Karpas-422 (cell line): Measurements from ENCODE around the gene DGKD. TPM values are rescaled to one million over a fixed set of nuclear protein-coding genes. Genes with fewer than 3 reads are reported as not detected.
A peak's percentile ranks its signal among the peaks of the same experiment; 100 is the strongest.

Experiments
- DNase-seq: peaks from one replicate; pipeline ENCODE4 v3.0.0-alpha.2; 2015
- H2AFZ ChIP-seq: fragments of 200-600 bp; sonication (generic); 2 replicates; pipeline ENCODE4 v1.6.1; 2014; ENCODE audit warnings: antibody characterized with exemption, low read length, mixed read lengths
- H3K27ac ChIP-seq: fragments of 200-600 bp; sonication (generic); 2 replicates; pipeline ENCODE4 v1.5.1; 2014; ENCODE audit warnings: mild to moderate bottlenecking, low read length, moderate library complexity
- H3K27me3 ChIP-seq: fragments of 200-600 bp; sonication (generic); 2 replicates; pipeline ENCODE4 v1.6.1; 2014; ENCODE audit warnings: low read length, mixed read lengths
- H3K36me3 ChIP-seq: fragments of 200-600 bp; sonication (generic); 2 replicates; pipeline ENCODE4 v1.6.1; 2014; ENCODE audit warnings: low read length, mixed read lengths; ENCODE audit not compliant: insufficient read depth
- H3K4me1 ChIP-seq: fragments of 200-600 bp; sonication (generic); 2 replicates; pipeline ENCODE4 v1.6.1; 2014; ENCODE audit warnings: mild to moderate bottlenecking, low read length, mixed read lengths
- H3K4me2 ChIP-seq: fragments of 200-600 bp; sonication (generic); 2 replicates; pipeline ENCODE4 v1.6.1; 2014; ENCODE audit warnings: low read length, low read depth, mild to moderate bottlenecking; ENCODE audit not compliant: poor library complexity, severe bottlenecking
- H3K4me3 ChIP-seq: fragments of 200-600 bp; sonication (generic); 2 replicates; pipeline ENCODE4 v1.5.1; 2014; ENCODE audit warnings: mild to moderate bottlenecking, antibody characterized with exemption, low read length, mixed read lengths
- H3K79me2 ChIP-seq: fragments of 200-600 bp; sonication (generic); 2 replicates; pipeline ENCODE4 v1.6.1; 2014; ENCODE audit warnings: mild to moderate bottlenecking, low read length, mixed read lengths
- H3K9ac ChIP-seq: fragments of 200-600 bp; sonication (generic); 2 replicates; pipeline ENCODE4 v1.6.0; 2014; ENCODE audit warnings: low read length
- H3K9me2 ChIP-seq: fragments of 200-600 bp; sonication (generic), shearing (Covaris generic); replicated peaks from 2 replicates; pipeline ENCODE4 v1.6.0; 2014; ENCODE audit warnings: mild to moderate bottlenecking, low read length, moderate library complexity; ENCODE audit not compliant: insufficient read depth
- H3K9me3 ChIP-seq: fragments of 300-700, 200-600 bp; sonication (generic); 2 replicates; pipeline ENCODE4 v1.6.1; 2014; ENCODE audit warnings: low read length, mixed read lengths
- H4K20me1 ChIP-seq: fragments of 200-600 bp; sonication (generic); 2 replicates; pipeline ENCODE4 v1.6.1; 2014; ENCODE audit warnings: mild to moderate bottlenecking, antibody characterized with exemption, low read length, low read depth; ENCODE audit not compliant: insufficient read depth
- total RNA-seq: library from RNA; depleted of rRNA; stranded (reverse); fragments of >200 nt; shearing (Covaris generic); gene quantifications from 2 replicates; pipeline ENCODE4 v1.2.3, GENCODE V29; 2014; ENCODE audit warnings: low replicate concordance

Gene DGKD
- total RNA-seq, 1 experiment from 2014 or later, result 10.2 TPM

DNA sequence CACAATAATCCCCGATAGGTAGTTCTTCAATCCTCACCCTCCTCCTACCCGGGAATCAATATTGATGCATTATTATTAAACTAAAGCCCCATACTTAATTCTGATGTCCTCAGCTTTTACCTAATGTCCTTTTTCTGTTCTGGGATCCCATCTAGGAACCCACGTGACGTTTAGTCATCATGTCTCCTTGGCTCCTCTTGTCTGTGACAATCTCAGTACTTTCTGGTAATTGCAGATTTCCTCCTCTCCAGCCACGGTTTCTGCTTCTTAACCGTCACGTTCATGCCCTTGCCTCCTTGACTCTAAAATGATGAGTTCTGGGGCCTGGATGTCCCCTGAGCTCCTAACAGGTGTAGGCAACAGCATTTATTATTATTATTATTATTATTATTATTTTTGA lies 2.9 kb upstream of the DGKD start:
- H3K9ac ChIP-seq, result no peak overlapping the region
- H3K9me3 ChIP-seq, result no peaks in the 10 kb centered on the region
- no peak for DNase-seq
- peaks cover 14% of the 10 kb centered on the region; the same call in 1 of the 2 replicates for H4K20me1 ChIP-seq
- H3K36me3 ChIP-seq, result no peaks in the 10 kb centered on the region
- H3K79me2 ChIP-seq, result no peaks in the 10 kb centered on the region
- no peak overlapping the region for H3K4me2 ChIP-seq
- H3K4me1 ChIP-seq, result peaks cover 33% of the 10 kb centered on the region
- H3K4me3 ChIP-seq, result no peak overlapping the region
- H2AFZ ChIP-seq, result no peak overlapping the region
- no peak overlapping the region for H3K27ac ChIP-seq
- no peaks in the 10 kb centered on the region for H3K9me2 ChIP-seq
- 0 out of 2 replicates have a peak, but pooled peaks cover 3% of the 10 kb centered on the region for H3K27me3 ChIP-seq

DNA sequence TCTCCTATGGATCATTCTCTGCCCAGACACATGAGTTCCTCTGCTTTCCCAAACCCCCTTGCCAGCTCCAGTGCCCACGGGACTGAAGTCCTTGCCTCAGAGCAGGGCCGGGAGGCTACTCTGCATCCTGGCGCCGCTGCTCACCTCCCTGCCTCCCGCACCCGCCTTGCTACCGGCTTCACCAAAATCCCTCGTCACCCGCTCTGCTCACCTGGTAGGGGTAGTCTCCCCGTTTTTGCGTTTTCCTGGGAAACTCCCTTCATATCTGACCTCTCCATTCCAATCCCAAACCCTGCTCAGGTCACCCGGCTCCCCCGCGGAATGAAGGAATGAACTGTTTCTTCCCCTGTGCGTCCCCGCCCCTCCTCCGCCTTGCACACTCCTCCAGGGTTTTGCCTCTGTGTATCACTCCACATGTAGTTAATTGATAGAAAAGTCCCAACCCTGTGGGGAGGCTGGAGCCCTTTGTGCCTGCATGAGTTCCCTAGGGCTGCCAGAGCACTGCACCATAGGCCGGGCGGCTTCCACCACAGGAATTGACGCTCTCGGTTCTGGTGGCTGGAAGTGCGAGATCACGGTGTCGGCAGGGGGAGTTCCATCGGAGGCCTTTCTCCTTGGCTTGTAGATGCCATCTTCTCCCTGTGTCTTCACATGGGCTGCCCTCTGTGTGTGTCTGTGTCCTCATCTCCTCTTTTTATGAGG lies 2.0 kb upstream of the DGKD start:
- H3K9ac ChIP-seq, result no peak overlapping the region
- H3K9me3 ChIP-seq, result no peaks in the 10 kb centered on the region
- H3K4me1 ChIP-seq, result peaks cover 33% of the 10 kb centered on the region
- no peak overlapping the region for H3K4me2 ChIP-seq
- no peak overlapping the region for H3K4me3 ChIP-seq
- H3K79me2 ChIP-seq, result no peaks in the 10 kb centered on the region
- DNase-seq, result no peak
- no peak overlapping the region for H3K27ac ChIP-seq
- peaks cover 22% of the 10 kb centered on the region for H4K20me1 ChIP-seq
- H3K36me3 ChIP-seq, result no peaks in the 10 kb centered on the region
- H2AFZ ChIP-seq, result no peak overlapping the region
- H3K9me2 ChIP-seq, result no peaks in the 10 kb centered on the region
- H3K27me3 ChIP-seq, result 0 out of 2 replicates have a peak, but pooled peaks cover 3% of the 10 kb centered on the region

DNA sequence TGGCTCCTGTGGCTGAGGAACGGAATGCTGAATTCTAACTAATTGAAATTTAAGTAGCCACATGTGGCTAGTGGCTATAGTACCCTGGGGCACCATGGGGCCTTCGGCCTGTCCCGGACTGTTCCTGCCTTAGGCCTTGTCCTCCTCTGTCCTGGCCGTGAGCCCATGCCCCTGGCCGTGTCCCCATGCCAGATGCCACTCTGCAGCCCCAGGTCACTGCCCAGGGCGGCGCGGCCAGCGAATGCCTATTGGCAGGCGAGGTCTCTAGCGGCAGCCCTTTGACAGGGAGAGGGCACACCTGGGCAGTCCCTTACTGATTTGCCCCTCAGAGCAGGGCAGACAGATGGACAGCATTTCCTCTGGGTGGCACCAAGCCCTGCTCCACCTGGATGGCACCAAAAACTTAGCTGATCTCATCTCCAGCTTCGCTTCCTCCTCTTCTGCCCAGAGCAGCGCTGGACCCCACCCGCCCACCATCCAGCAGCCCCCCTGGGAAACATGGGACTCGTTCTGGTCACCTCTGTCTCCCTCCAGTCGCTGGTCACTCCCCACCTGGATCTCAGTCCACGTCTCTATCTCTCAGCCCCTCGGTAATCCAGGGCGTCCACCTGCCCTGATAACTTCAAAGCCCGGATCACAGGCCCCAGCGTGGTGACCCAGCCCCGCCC lies 1.1 kb upstream of the DGKD start:
- H3K4me2 ChIP-seq, result peak overlapping the region; percentile 94
- peaks cover 40% of the 10 kb centered on the region for H3K4me1 ChIP-seq

DNA sequence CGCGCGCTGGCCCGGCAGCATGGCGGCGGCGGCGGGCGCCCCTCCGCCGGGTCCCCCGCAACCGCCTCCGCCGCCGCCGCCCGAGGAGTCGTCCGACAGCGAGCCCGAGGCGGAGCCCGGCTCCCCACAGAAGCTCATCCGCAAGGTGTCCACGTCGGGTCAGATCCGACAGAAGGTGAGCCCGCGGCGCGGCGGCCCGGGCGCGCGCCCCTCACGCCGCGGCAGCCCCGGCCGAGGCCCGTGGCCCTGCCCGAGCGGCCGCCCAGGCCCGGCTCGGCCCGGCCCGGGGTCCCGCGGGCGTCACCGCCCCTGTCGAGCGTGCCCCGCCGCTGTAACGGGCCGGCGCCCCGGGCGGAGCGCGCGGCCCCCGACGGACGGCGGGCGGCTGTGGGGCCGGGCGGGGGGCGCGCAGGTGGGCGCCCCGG lies 218 bp downstream of the DGKD start:
- no peak for DNase-seq
- Histone ChIP-seq H3K27me3 (0 out of 2 replicates have a peak, but pooled peaks cover 3% of the 10 kb centered on the region), H3K79me2 (0 out of 2 replicates have a peak, but pooled peaks cover under 1% of the 10 kb centered on the region), H3K4me1 (peaks cover 34% of the 10 kb centered on the region), H3K36me3 (no peaks in the 10 kb centered on the region), H3K9ac (peak overlapping the region; percentile 72), H3K9me2 (no peaks in the 10 kb centered on the region), H3K27ac (no peak overlapping the region), H2AFZ (no peak overlapping the region), H3K9me3 (no peaks in the 10 kb centered on the region), H3K4me3 (peak overlapping the region; percentile 76; the same call in 1 of the 2 replicates), H4K20me1 (peaks cover 30% of the 10 kb centered on the region), H3K4me2 (no peak overlapping the region)

More for the DNA sequence above, 1.1 kb upstream of the DGKD start:
- peak overlapping the region; percentile 79 for H3K4me3 ChIP-seq
- no peaks in the 10 kb centered on the region for H3K79me2 ChIP-seq
- 0 out of 2 replicates have a peak, but pooled peaks cover 3% of the 10 kb centered on the region for H3K27me3 ChIP-seq
- H2AFZ ChIP-seq, result peak overlapping the region; percentile 95
- peak overlapping the region; percentile 69 for H3K9ac ChIP-seq
- no peak overlapping the region for H3K27ac ChIP-seq
- no peaks in the 10 kb centered on the region for H3K9me3 ChIP-seq
- no peaks in the 10 kb centered on the region for H3K36me3 ChIP-seq
- no peak for DNase-seq
- peaks cover 28% of the 10 kb centered on the region for H4K20me1 ChIP-seq
- H3K9me2 ChIP-seq, result no peaks in the 10 kb centered on the region

DNA sequence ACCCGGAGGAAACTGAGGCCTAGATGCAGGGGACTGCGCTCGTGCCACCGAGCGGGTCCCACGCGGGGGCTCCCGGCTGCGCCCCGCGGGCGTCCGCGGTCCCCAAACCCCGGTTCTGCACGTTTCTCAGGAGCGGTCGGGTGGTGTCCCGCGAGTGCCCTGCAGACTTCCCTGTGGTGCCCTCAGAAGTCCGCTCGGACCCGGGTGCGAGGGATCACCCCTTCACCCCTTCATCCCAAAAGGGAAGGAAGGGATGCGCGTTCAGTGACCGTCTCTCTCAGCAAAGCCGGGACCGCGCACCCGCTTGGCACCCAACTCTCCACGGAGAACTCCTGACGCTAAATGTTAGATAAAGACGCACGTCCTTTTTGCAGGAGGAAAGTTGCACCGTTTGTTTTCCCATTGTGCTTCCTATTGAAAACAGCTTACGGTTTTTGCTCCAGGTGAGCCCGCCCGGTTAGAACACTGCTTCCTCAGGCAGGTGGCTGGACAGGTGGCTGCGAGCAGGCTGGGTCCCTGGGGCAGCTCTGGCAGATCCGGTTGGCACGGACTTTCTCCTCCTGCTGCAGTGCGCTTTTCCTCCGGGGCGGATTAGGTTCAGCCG lies 779 bp downstream of the DGKD start:
- Histone ChIP-seq H3K4me1 (peaks cover 32% of the 10 kb centered on the region), H3K9me3 (no peaks in the 10 kb centered on the region), H3K79me2 (0 out of 2 replicates have a peak, but pooled peaks cover 3% of the 10 kb centered on the region), H3K27ac (no peak overlapping the region), H3K36me3 (no peaks in the 10 kb centered on the region), H3K9ac (peak overlapping the region; percentile 72), H4K20me1 (peaks cover 33% of the 10 kb centered on the region), H3K27me3 (0 out of 2 replicates have a peak, but pooled peaks cover 3% of the 10 kb centered on the region), H3K9me2 (no peaks in the 10 kb centered on the region), H2AFZ (no peak overlapping the region; the same call in 1 of the 2 replicates), H3K4me3 (peak overlapping the region; percentile 76), H3K4me2 (peak overlapping the region; percentile 84)
- peak; percentile 48 for DNase-seq

DNA sequence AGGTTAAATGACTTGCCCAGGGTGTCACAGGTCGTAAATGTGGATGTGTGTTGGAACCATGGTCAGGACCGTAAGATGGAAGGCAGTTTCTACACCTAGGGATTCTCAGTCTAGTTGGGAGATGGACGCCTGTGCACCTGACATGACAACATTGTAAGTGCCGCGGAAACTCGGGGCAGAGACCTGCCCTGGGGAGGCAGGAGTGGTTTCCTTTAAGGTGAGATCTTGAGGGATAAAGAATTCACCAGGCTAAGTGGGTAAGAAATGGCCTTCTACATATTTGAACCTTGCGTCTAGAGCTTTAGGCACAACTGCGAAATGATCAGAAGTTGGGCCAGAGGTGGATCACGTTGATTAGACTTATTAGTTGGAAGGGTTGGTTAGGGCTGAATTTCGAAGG lies 1.6 kb downstream of the DGKD start:
- Histone ChIP-seq H3K9ac (no peak overlapping the region), H3K4me3 (peak overlapping the region; percentile 76; the same call in 1 of the 2 replicates)
- no peak for DNase-seq

DNA sequence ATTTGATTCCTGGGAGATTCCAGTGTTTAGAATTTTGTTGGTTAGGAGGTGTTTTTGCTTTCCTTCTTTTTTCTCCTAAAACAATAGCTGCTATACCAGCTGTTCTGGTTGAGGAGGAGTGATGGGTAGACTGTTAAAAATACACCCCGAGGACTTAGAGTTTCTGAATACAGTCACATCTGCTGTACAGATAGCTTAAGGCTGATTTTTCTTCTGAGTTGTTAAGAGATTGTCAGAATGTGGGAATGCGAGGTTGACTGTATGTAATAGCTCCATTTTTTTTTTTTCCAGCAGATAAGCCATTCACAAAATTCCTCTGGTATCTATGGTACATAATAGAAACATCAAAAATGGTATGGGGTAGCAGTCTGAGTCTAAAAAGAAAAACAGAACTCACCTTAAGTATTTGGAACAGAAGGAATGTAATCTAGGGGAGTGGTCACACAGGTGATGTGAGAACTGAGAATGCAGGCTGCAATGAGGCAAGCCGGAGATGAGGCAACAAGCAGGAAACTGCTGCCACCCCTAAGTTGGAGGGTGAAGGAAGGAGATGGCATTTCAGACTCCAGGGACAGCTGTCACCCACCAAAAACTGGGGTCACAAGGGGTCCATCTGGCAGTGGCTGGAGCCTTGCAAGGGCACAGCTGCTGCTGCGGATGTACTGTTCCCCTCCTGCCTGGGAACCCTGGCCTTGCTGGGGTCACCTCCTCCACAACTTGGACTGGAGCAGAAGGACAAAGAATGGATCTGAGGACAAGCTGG lies 2.4 kb downstream of the DGKD start:
- 0 out of 2 replicates have a peak, but pooled peaks cover 3% of the 10 kb centered on the region for H3K79me2 ChIP-seq
- H3K27ac ChIP-seq, result no peak overlapping the region

More for the DNA sequence above, 1.6 kb downstream of the DGKD start:
- no peak overlapping the region for H2AFZ ChIP-seq
- H3K4me1 ChIP-seq, result peaks cover 32% of the 10 kb centered on the region
- no peaks in the 10 kb centered on the region for H3K9me3 ChIP-seq
- H3K27ac ChIP-seq, result no peak overlapping the region
- H3K4me2 ChIP-seq, result peak overlapping the region; percentile 84
- no peaks in the 10 kb centered on the region for H3K36me3 ChIP-seq
- H4K20me1 ChIP-seq, result peaks cover 33% of the 10 kb centered on the region
- 0 out of 2 replicates have a peak, but pooled peaks cover 3% of the 10 kb centered on the region for H3K79me2 ChIP-seq
- no peaks in the 10 kb centered on the region for H3K9me2 ChIP-seq
- H3K27me3 ChIP-seq, result 0 out of 2 replicates have a peak, but pooled peaks cover 3% of the 10 kb centered on the region

More for the DNA sequence above, 2.4 kb downstream of the DGKD start:
- Histone ChIP-seq H3K9ac (no peak overlapping the region), H3K36me3 (no peaks in the 10 kb centered on the region), H3K4me1 (peaks cover 32% of the 10 kb centered on the region), H2AFZ (no peak overlapping the region), H4K20me1 (peaks cover 33% of the 10 kb centered on the region), H3K4me2 (no peak overlapping the region), H3K27me3 (0 out of 2 replicates have a peak, but pooled peaks cover 3% of the 10 kb centered on the region), H3K9me3 (no peaks in the 10 kb centered on the region), H3K9me2 (no peaks in the 10 kb centered on the region), H3K4me3 (no peak overlapping the region)
- no peak for DNase-seq
